ENCODE results near the gene PERCC1. TPM values are rescaled to one million over a fixed set of nuclear protein-coding genes. Genes with fewer than 3 reads are reported as not detected.

Gene PERCC1
- total RNA-seq, 3 donors from 2014 or later = not detected

GRCh38 chr16:1431497-1432270 lies 806 bp downstream of the PERCC1 start:
- no peak overlapping the region for H3K27ac ChIP-seq
- DNase-seq (ENCODE audit: low spot score in 2 of 2) = no peak
- H3K27me3 ChIP-seq = no peaks in the 10 kb centered on the region
- no peaks in the 10 kb centered on the region for H3K9me3 ChIP-seq
- intact Hi-C loops (cut with DNase I; ENCODE audit: low total_unique reads) = no loop called here
- no peaks in the 10 kb centered on the region for H3K36me3 ChIP-seq
- no peak overlapping the region for H3K4me3 ChIP-seq
- TF ChIP-seq, protein P1, sequence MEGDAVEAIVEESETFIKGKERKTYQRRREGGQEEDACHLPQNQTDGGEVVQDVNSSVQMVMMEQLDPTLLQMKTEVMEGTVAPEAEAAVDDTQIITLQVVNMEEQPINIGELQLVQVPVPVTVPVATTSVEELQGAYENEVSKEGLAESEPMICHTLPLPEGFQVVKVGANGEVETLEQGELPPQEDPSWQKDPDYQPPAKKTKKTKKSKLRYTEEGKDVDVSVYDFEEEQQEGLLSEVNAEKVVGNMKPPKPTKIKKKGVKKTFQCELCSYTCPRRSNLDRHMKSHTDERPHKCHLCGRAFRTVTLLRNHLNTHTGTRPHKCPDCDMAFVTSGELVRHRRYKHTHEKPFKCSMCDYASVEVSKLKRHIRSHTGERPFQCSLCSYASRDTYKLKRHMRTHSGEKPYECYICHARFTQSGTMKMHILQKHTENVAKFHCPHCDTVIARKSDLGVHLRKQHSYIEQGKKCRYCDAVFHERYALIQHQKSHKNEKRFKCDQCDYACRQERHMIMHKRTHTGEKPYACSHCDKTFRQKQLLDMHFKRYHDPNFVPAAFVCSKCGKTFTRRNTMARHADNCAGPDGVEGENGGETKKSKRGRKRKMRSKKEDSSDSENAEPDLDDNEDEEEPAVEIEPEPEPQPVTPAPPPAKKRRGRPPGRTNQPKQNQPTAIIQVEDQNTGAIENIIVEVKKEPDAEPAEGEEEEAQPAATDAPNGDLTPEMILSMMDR (IDR thresholded peaks at IDR 0.05) = no peak
- no peak for TF ChIP-seq POLR2A (IDR thresholded peaks at IDR 0.05)
- TF ChIP-seq POLR2AphosphoS5 (IDR thresholded peaks at IDR 0.05) = no peak
- no peaks in the 10 kb centered on the region for H3K4me1 ChIP-seq

DNA sequence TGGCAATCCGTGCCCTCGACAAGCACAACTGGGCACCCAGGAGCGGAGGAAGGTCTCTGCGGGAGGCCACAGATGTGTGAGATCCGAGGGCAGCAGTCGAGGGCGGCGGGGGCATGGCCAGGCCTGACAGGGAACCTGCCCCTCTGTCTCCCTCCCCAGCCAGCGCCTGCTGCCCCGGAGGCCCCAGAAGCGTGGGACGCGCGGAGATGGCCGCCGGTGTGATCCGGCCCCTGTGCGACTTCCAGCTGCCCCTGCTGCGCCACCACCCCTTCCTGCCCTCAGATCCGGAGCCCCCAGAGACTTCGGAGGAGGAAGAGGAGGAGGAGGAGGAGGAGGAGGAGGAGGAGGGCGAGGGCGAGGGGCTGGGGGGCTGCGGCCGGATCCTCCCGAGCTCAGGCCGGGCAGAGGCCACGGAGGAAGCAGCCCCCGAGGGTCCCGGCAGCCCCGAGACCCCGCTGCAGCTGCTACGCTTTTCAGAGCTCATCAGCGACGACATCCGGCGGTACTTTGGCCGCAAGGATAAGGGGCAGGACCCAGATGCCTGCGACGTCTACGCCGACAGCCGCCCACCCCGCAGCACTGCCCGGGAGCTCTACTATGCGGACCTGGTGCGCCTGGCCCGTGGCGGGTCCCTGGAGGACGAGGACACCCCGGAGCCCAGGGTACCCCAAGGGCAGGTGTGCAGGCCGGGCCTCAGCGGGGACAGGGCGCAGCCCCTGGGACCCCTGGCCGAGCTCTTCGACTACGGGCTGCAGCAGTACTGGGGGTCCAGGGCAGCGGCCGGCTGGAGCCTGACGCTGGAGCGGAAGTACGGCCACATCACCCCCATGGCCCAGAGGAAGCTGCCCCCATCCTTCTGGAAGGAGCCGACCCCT lies 1.7 kb downstream of the PERCC1 start:
- H3K9me3 ChIP-seq = no peaks in the 10 kb centered on the region
- H3K4me1 ChIP-seq = no peaks in the 10 kb centered on the region
- TF ChIP-seq, protein P1 (IDR thresholded peaks at IDR 0.05) = no peak
- TF ChIP-seq POLR2A (IDR thresholded peaks at IDR 0.05) (no peak), POLR2AphosphoS5 (IDR thresholded peaks at IDR 0.05) (no peak)
- no peaks in the 10 kb centered on the region for H3K27me3 ChIP-seq
- H3K27ac ChIP-seq = no peak overlapping the region
- H3K36me3 ChIP-seq = no peaks in the 10 kb centered on the region
- peak overlapping the region in 2 of 3 donors; percentile 9 to 19 for H3K4me3 ChIP-seq
- DNase-seq (ENCODE audit: low spot score in 2 of 2) = no peak
- intact Hi-C loops (cut with DNase I; ENCODE audit: low total_unique reads) = no loop called here

- H3K4me3 ChIP-seq = no peak overlapping the region
- H3K36me3 ChIP-seq = no peaks in the 10 kb centered on the region
- no peak for TF ChIP-seq POLR2A (IDR thresholded peaks at IDR 0.05)
- TF ChIP-seq, protein P1 (IDR thresholded peaks at IDR 0.05) = no peak
- TF ChIP-seq POLR2AphosphoS5 (IDR thresholded peaks at IDR 0.05) = no peak
- H3K9me3 ChIP-seq = no peaks in the 10 kb centered on the region
- DNase-seq (ENCODE audit: low spot score in 2 of 2) = no peak
- no peaks in the 10 kb centered on the region for H3K27me3 ChIP-seq
- H3K27ac ChIP-seq = no peak overlapping the region
- H3K4me1 ChIP-seq = no peaks in the 10 kb centered on the region
- intact Hi-C loops (cut with DNase I; ENCODE audit: low total_unique reads) = no loop called here
These were observed 2.3 kb downstream of the PERCC1 start for GRCh38 chr16:1433263-1433560.

DNA sequence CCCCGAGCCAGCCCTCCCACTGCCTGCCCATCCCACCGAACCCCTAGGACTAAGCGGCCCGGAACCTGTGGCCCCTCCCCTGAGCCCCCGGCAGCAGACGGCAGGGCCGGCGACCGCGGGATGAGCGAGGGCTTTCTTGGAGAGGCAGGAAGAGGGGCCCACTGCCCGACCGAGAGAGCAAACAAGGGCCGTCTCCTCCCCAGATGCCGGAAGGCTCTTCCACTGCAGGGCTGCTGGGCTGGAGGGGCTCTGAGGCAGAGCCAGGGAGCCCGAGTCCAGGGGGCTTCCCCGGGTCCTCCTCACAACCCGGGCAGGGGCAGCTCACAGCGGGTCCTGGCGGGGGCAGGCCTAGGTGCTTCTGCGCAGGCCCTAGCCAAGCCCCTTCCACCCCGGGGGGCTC lies 2.9 kb downstream of the PERCC1 start:
- intact Hi-C loops (cut with DNase I; ENCODE audit: low total_unique reads) = no loop called here
- Histone ChIP-seq H3K36me3 (no peaks in the 10 kb centered on the region), H3K27ac (no peak overlapping the region), H3K9me3 (no peaks in the 10 kb centered on the region), H3K27me3 (no peaks in the 10 kb centered on the region), H3K4me1 (no peaks in the 10 kb centered on the region), H3K4me3 (no peak overlapping the region)
- TF ChIP-seq, protein P1 (IDR thresholded peaks at IDR 0.05) = no peak
- TF ChIP-seq POLR2AphosphoS5 (IDR thresholded peaks at IDR 0.05) = no peak
- TF ChIP-seq POLR2A (IDR thresholded peaks at IDR 0.05) = no peak
- DNase-seq (ENCODE audit: low spot score in 2 of 2) = no peak
